Fibroblast of lung (primary cell): ENCODE results near the gene KIF3A.

Experiments used
- CTCF ChIP-seq, 2 donors: IDR thresholded peaks in 1 of 2; conservative IDR thresholded peaks in 1 of 2; 1 replicate in 1 of 2; 2 replicates in 1 of 2; pipeline ENCODE4 v1.5.1; 2011 to 2012; ENCODE audit warnings: low read length in 2 of 2, control low read depth in 1 of 2, inconsistent platforms in 1 of 2, low read depth in 1 of 2, mild to moderate bottlenecking in 1 of 2
- EZH2 ChIP-seq: IDR thresholded peaks from 2 replicates; pipeline ENCODE4 v1.5.1; 2012; ENCODE audit warnings: low read length, control low read depth, mild to moderate bottlenecking; ENCODE audit errors: missing control alignments

- TF ChIP-seq CTCF (conservative IDR thresholded peaks at IDR 0.05 in 1 of 2, IDR thresholded peaks at IDR 0.05 in 1 of 2; ENCODE audit: low read depth in 1 of 2, low read length in 2 of 2) = no peak
- TF ChIP-seq EZH2 = no peak
Measured at GRCh38 chr5:132679717-132680380, 57.5 kb downstream of the KIF3A start.
